NOMO-1 treated with DMSO at 0.1 percent for 48 hours (cell line): ENCODE data around the gene ZCCHC9.

ENCODE experiments used
- DNase-seq: peaks from one replicate; lab custom pipeline; 2025; ENCODE audit not compliant: unreplicated experiment; lab: John Stamatoyannopoulos, UW

The ZCCHC9 gene

DNA sequence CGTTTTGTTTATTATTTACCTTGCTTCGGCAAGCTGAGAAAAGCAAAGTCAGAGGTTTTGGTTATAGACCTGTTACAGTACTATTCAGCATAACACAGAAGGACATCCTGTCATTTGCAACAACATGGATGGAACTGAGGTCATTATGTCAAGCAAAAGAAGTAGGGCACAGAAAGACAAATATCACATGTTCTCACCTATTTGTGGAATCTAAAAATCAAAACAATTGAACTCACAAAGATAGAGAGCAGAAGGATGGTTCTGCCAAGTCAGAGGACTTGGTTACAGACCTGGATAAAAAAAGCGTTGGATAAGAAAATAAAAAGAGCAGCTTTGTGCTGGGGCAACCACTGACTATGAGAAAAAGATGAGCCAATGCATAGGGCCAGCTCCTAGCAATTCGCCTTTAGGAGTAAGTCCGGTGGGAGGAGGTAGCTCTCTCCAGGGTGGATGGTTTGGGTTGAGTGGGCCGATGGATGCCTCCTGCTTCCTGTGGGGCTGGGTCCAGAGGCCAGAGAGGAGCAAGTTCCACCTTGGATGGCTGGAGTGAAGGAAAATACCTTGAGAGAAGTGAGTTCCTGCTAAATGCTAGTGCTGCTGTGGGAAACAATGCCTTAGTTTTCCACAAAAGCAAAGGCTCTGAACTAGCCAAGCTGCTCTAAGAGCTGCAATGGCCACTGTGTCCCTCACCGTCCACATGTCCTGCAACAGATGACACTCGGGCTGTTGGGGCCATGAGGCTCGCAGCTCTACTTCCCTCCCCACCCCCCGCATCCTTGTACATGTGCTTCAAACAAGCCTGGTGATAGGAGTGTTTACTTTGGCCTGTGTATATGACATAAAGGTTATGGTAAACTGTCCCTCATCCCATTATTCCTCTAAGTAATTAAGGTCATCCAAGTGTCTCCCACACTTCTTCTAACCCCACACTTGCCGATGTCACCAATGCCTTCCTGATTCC lies 54.2 kb downstream of the ZCCHC9 start:
- DNase-seq, result no peak

DNA sequence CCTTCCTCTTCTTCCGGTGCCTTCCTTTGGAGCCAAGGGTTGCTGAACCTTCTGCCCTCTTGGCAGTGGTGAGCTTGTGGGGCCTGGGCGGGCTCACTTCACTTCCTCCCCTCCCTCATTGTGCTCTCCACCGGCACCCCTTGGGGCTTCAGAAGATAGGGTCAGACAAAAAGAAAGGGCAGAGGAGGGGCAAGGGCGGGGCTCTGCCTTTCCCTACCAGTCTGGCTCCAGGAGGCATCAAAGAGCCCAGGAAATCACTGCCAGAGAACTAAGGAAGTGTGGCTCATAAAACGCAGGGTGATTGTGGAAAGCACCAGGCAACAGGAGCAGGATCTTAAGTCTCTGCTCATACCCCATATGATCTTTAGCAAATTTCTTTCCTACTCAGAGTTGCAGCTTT lies 57.7 kb downstream of the ZCCHC9 start:
- DNase-seq, result no peak

DNA sequence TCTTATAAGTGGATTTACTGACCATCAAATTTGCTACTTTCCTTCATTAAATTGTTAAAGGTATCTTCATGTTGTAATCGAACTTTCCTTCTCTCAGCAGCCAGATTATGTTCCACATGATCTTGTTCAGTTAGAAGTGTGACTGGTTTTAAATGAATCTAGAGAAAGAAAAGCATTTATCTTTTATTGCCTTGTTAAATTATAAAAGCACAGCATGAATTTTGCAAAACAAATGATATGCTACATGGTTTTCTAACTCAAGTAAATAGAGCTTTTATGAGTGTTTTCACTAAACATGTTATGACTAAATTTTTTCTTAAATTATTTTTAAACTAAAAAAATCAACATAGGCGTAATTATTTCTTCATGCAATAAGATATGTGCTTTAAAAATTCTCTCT lies 58.5 kb downstream of the ZCCHC9 start:
- no peak for DNase-seq

DNA sequence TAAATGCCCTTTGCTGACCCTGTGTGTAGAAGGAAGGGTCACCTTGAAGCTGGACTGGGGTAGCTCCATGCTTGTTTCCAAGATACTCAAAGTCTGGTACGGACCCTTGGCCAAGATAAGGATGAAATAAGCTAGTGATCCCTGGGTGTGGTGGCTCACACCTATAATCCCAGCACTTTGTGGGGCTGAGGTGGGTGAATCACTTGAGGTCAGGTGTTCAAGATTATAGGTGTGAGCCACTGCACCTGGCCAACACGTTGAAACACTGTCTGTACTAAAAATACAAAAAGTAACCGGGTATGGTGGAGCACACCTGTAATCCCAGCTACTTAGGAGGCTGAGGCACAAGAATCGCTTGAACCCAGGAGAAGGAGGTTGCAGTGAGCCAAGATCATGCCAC lies 59.3 kb downstream of the ZCCHC9 start:
- DNase-seq, result no peak

DNA sequence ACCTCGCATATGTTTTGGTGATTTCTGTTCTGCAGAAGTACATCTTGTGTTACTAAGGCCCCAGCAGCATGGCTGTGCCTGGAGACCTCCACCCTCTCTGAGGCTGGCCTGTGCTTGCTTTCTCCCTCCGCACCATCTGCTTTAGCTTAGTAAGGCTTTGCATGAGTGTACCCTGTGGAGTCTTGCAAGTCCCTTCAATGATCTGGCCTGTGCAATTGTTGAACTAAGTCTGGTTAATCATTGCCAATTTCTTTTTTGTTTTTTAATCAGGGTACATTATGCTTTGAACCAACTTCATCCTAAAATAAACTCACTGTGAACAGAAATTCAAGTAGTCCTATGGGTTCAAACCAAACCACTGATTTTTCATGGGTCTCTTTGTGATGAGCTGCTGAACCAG lies 60.2 kb downstream of the ZCCHC9 start:
- DNase-seq, result no peak
